Activated T-helper 1 cell treated with anti-CD3 and anti-CD28 coated beads, Interleukin-12 subunit alpha, Interleukin-12 subunit beta, Interleukin-2, Interleukin-4 antibody, amounts not matched to agents 30 ng/mL and 10 ng/mL and 1 ng/mL, durations not matched to agents 14 hours and 24 hours and 36 hours (primary cell): ENCODE data around the gene CCL7. TPM values are rescaled to one million over a fixed set of nuclear protein-coding genes. Genes with fewer than 3 reads are reported as not detected.

Experiments used
- total RNA-seq: library from RNA; stranded (reverse); gene quantifications from 2 replicates; pipeline ENCODE4 v1.2.3, GENCODE V29; 2022

CCL7 gene
- total RNA-seq, 1 donor from 2014 or later: not detected

Other genes with a start within 250 kb of the CCL7 start
- gene CCL2, start 14.9 kb upstream of the CCL7 start, total RNA-seq: 0.39 and 0.65 TPM in 2 replicates
- gene CCL11, start 15.5 kb downstream of the CCL7 start, total RNA-seq: not detected in 2 replicates
- gene CCL8, start 49.2 kb downstream of the CCL7 start, total RNA-seq: not detected in 2 replicates
- not detected in 2 replicates for gene CCL13, start 86.3 kb downstream of the CCL7 start, total RNA-seq
- 264 and 266 TPM in 2 replicates for gene CCL1, start 93.0 kb downstream of the CCL7 start, total RNA-seq